ENCODE measurements around the gene SPINK7.

Gene SPINK7

GRCh38 chr5:148309019-148309418 is 3.2 kb upstream of the SPINK7 start:
- no peak overlapping the region for H3K4me3 ChIP-seq (replicated peaks; ENCODE audit: insufficient read depth, low read length)
- no peaks in the 10 kb centered on the region for H3K27me3 ChIP-seq (ENCODE audit: insufficient read depth, poor library complexity, severe bottlenecking)
- TF ChIP-seq POLR2AphosphoS5 (IDR thresholded peaks at IDR 0.05; ENCODE audit: low read depth) (no peak), REST (IDR thresholded peaks at IDR 0.05; ENCODE audit: insufficient replicate concordance, low read depth) (no peak), CTCF (IDR thresholded peaks at IDR 0.05; ENCODE audit: insufficient read depth, low read length) (no peak), GABPA (IDR thresholded peaks at IDR 0.05; ENCODE audit: low read depth) (no peak), SPI1 (IDR thresholded peaks at IDR 0.05; ENCODE audit: borderline replicate concordance, low read depth) (no peak)
- DNase-seq (ENCODE audit: low read depth in 1 of 2, low spot score in 1 of 2) = no peak
- H3K27ac ChIP-seq (replicated peaks) = no peak overlapping the region

- DNase-seq (ENCODE audit: low read depth in 1 of 2, low spot score in 1 of 2) = no peak
- Histone ChIP-seq H3K27ac (replicated peaks) (no peak overlapping the region), H3K4me3 (replicated peaks; ENCODE audit: insufficient read depth, low read length) (no peak overlapping the region), H3K27me3 (ENCODE audit: insufficient read depth, poor library complexity, severe bottlenecking) (no peaks in the 10 kb centered on the region)
- TF ChIP-seq POLR2AphosphoS5 (IDR thresholded peaks at IDR 0.05; ENCODE audit: low read depth) = no peak
- no peak for TF ChIP-seq CTCF (IDR thresholded peaks at IDR 0.05; ENCODE audit: insufficient read depth, low read length)
- TF ChIP-seq SPI1 (IDR thresholded peaks at IDR 0.05; ENCODE audit: borderline replicate concordance, low read depth) = no peak
- TF ChIP-seq GABPA (IDR thresholded peaks at IDR 0.05; ENCODE audit: low read depth) = no peak
- TF ChIP-seq REST (IDR thresholded peaks at IDR 0.05; ENCODE audit: insufficient replicate concordance, low read depth) = no peak
Measured at GRCh38 chr5:148309746-148310145, 2.5 kb upstream of the SPINK7 start.

- H3K4me3 ChIP-seq (replicated peaks; ENCODE audit: insufficient read depth, low read length) = no peak overlapping the region
- TF ChIP-seq POLR2AphosphoS5 (IDR thresholded peaks at IDR 0.05; ENCODE audit: low read depth) = no peak
- TF ChIP-seq SPI1 (IDR thresholded peaks at IDR 0.05; ENCODE audit: borderline replicate concordance, low read depth) = no peak
- no peak for TF ChIP-seq GABPA (IDR thresholded peaks at IDR 0.05; ENCODE audit: low read depth)
- TF ChIP-seq REST (IDR thresholded peaks at IDR 0.05; ENCODE audit: insufficient replicate concordance, low read depth) = no peak
- TF ChIP-seq CTCF (IDR thresholded peaks at IDR 0.05; ENCODE audit: insufficient read depth, low read length) = no peak
- no peak for DNase-seq (ENCODE audit: low read depth in 1 of 2, low spot score in 1 of 2)
Measured at GRCh38 chr5:148311484-148311883, 739 bp upstream of the SPINK7 start.

More at GRCh38 chr5:148311484-148311883, 739 bp upstream of the SPINK7 start:
- Histone ChIP-seq H3K27ac (replicated peaks) (no peak overlapping the region), H3K27me3 (ENCODE audit: insufficient read depth, poor library complexity, severe bottlenecking) (no peaks in the 10 kb centered on the region)

Measured in HL-60 (cell line).